Endothelial cell of umbilical vein (primary cell): ENCODE measurements around the gene PGBD2. TPM values are rescaled to one million over a fixed set of nuclear protein-coding genes. Genes with fewer than 3 reads are reported as not detected.
"Not testable (repeated sequence)": the region's sequence is repeated elsewhere in the genome, so short reads cannot be mapped to it uniquely, and the experiment has no call there.

Experiments used
- BruUV-seq: library from RNA; stranded (reverse); fragments of 400-500 nt; replicated peaks from 2 replicates; lab custom pipeline; 2021; lab: Mats Ljungman, UMichigan
- CTCF ChIA-PET: fragments of 300-600, 350-600 bp; sonication (Branson Sonifier 250); formaldehyde crosslinking; loops from one replicate; lab custom pipeline; 2021; ENCODE audit warnings: antibody characterized with exemption, inconsistent platforms; lab: Charles Lee
- POLR2A ChIA-PET: fragments of 300-600, 350-600 bp; sonication (Branson Sonifier 250); formaldehyde crosslinking; loops from one replicate; lab custom pipeline; 2021; ENCODE audit warnings: antibody characterized with exemption, inconsistent platforms; lab: Charles Lee
- DNase-seq: peaks from one replicate; pipeline ENCODE4 v3.0.0-alpha.2; 2011; ENCODE audit warnings: low read depth, low spot score
- FAIRE-seq: peaks from 2 replicates; lab custom pipeline; 2011; peaks lifted over from hg19 to GRCh38; lab: Jason Lieb, UNC
- H2AFZ ChIP-seq: 2 replicates; pipeline ENCODE4 v1.6.0; 2012; ENCODE audit warnings: low read depth, low read length, control low read depth, inconsistent platforms
- H3K27ac ChIP-seq: 2 replicates; pipeline ENCODE4 v1.5.1; 2011; ENCODE audit warnings: low read depth, mild to moderate bottlenecking, control low read depth, low read length, moderate library complexity; ENCODE audit not compliant: insufficient read depth
- H3K27me3 ChIP-seq, 2 experiments: 2 replicates each; pipeline versions ENCODE4 v1.6.0 to v1.6.1; 2011; ENCODE audit warnings: low read length in 2 of 2, mixed read lengths in 1 of 2; ENCODE audit not compliant: control insufficient read depth in 2 of 2, insufficient read depth in 2 of 2
- H3K36me3 ChIP-seq, 2 experiments: 2 replicates in 1 of 2; 3 replicates in 1 of 2; pipeline ENCODE4 v1.5.1; 2011; ENCODE audit warnings: low read length in 2 of 2, mild to moderate bottlenecking in 1 of 2, moderate library complexity in 1 of 2; ENCODE audit not compliant: control insufficient read depth in 2 of 2, insufficient read depth in 2 of 2; ENCODE audit errors: extremely low read depth in 1 of 2
- H3K4me1 ChIP-seq: 3 replicates; pipeline ENCODE4 v1.5.1; 2011; ENCODE audit warnings: mild to moderate bottlenecking, low read length; ENCODE audit not compliant: control insufficient read depth, insufficient read depth; ENCODE audit errors: extremely low read depth
- H3K4me2 ChIP-seq: 2 replicates; pipeline ENCODE4 v1.6.1; 2011; ENCODE audit warnings: low read length, control low read depth, mixed read lengths; ENCODE audit not compliant: insufficient read depth
- H3K4me3 ChIP-seq, 3 experiments: fragments of 200-600 bp in 1 of 3; sonication (generic), shearing (Covaris generic) in 1 of 3; replicated peaks in 1 of 3; 2 replicates each; pipeline ENCODE4 v1.5.1; 2011 to 2016; ENCODE audit warnings: control low read depth in 3 of 3, low read length in 3 of 3, mild to moderate bottlenecking in 2 of 3, inconsistent platforms in 1 of 3, low read depth in 1 of 3, moderate library complexity in 1 of 3; ENCODE audit not compliant: insufficient read depth in 1 of 3
- H3K79me2 ChIP-seq: 2 replicates; pipeline ENCODE4 v1.6.0; 2012; ENCODE audit warnings: low read length, inconsistent platforms; ENCODE audit not compliant: control insufficient read depth, insufficient read depth
- H3K9ac ChIP-seq: replicated peaks from 2 replicates; pipeline ENCODE3; 2011; ENCODE audit warnings: low read length, control low read depth; ENCODE audit not compliant: insufficient read depth; ENCODE audit errors: extremely low read depth
- H3K9me1 ChIP-seq: replicated peaks from 3 replicates; pipeline ENCODE4 v1.6.0; 2011; ENCODE audit warnings: mild to moderate bottlenecking, low read length; ENCODE audit not compliant: control insufficient read depth, insufficient read depth; ENCODE audit errors: extremely low read depth
- H3K9me3 ChIP-seq: replicated peaks from 2 replicates; pipeline ENCODE4 v1.5.1; 2012; ENCODE audit warnings: low read length, inconsistent platforms; ENCODE audit not compliant: control insufficient read depth, insufficient read depth
- H4K20me1 ChIP-seq: replicated peaks from 2 replicates; pipeline ENCODE3; 2011; ENCODE audit warnings: mild to moderate bottlenecking, low read length; ENCODE audit not compliant: control insufficient read depth, insufficient read depth; ENCODE audit errors: extremely low read depth
- EZH2 ChIP-seq: IDR thresholded peaks from 2 replicates; pipeline ENCODE4 v1.6.1; 2012; ENCODE audit warnings: borderline replicate concordance, low read depth, mild to moderate bottlenecking, moderate library complexity, low read length, inconsistent platforms; ENCODE audit not compliant: severe bottlenecking
- FOS ChIP-seq: IDR thresholded peaks from 2 replicates; pipeline ENCODE4 v1.6.1; 2011; ENCODE audit warnings: mild to moderate bottlenecking, low read length, moderate library complexity, borderline replicate concordance; ENCODE audit not compliant: insufficient read depth
- GATA2 ChIP-seq: IDR thresholded peaks from 2 replicates; pipeline ENCODE4 v1.7.0; 2011; ENCODE audit warnings: low read depth, mild to moderate bottlenecking, moderate library complexity, mixed read lengths, low read length; ENCODE audit not compliant: insufficient read length, insufficient read depth
- JUN ChIP-seq: IDR thresholded peaks from 2 replicates; pipeline ENCODE4 v1.6.1; 2011; ENCODE audit warnings: borderline replicate concordance, low read depth; ENCODE audit not compliant: insufficient read length, insufficient read depth
- MYC ChIP-seq: IDR thresholded peaks from one replicate; pipeline ENCODE4 v1.6.1; 2011; ENCODE audit warnings: mild to moderate bottlenecking, low read depth, low read length
- POLR2A ChIP-seq: IDR thresholded peaks from 2 replicates; pipeline ENCODE4 v1.6.1; 2012; ENCODE audit warnings: low read depth, mild to moderate bottlenecking, control low read depth, low read length
- POLR2AphosphoS5 ChIP-seq: IDR thresholded peaks from 2 replicates; pipeline ENCODE4 v1.6.1; 2012; ENCODE audit warnings: low read depth, mild to moderate bottlenecking, control low read depth, low read length, moderate library complexity; ENCODE audit not compliant: insufficient read depth
- dilution Hi-C: fragments of 300-500 bp; cut with MboI; formaldehyde crosslinking; loops from one replicate; pipeline ENCODE4 v1.15.0; 2019; ENCODE audit warnings: low sequenced_read_pairs; ENCODE audit not compliant: extremely low pct_ligation_motif_present
- intact Hi-C: fragments of 100-400 bp; cut with micrococcal nuclease; formaldehyde crosslinking; loops from one replicate; pipeline ENCODE4 v1.10.0; 2022
- polyA plus RNA-seq, 4 experiments: library from polyadenylated mRNA; depleted of rRNA in 3 of 4; stranded (reverse) in 3 of 4; unstranded in 1 of 4; fragments of >200 nt; gene quantifications; 2 replicates each; pipeline versions ENCODE4 v1.2.1 to v1.2.3, GENCODE V29; 2011 to 2012; ENCODE audit warnings: missing spikeins in 1 of 4
- total RNA-seq: library from RNA; stranded (reverse); gene quantifications from 2 replicates; pipeline ENCODE4 v1.2.3, GENCODE V29; 2021
- TF ChIP-seq, protein P1 (sequence below), 2 donors: IDR thresholded peaks; 1 replicate in 1 of 2; 2 replicates in 1 of 2; pipeline ENCODE4 v1.5.1; 2011; ENCODE audit warnings: low read length in 2 of 2, mild to moderate bottlenecking in 2 of 2, moderate library complexity in 2 of 2, control low read depth in 1 of 2, inconsistent platforms in 1 of 2, low read depth in 1 of 2; ENCODE audit not compliant: insufficient read depth in 1 of 2; ENCODE audit errors: extremely low read depth in 1 of 2
- TF ChIP-seq, protein P2 (sequence below): IDR thresholded peaks from 2 replicates; pipeline ENCODE4 v1.6.1; 2011; ENCODE audit not compliant: insufficient read depth, insufficient read length

PGBD2 gene
- total and polyA plus RNA-seq, 2 donors (not counting 3 experiments of a cell fraction or from before 2014, with no cell fraction given), result 5.2 to 6.1 TPM

DNA sequence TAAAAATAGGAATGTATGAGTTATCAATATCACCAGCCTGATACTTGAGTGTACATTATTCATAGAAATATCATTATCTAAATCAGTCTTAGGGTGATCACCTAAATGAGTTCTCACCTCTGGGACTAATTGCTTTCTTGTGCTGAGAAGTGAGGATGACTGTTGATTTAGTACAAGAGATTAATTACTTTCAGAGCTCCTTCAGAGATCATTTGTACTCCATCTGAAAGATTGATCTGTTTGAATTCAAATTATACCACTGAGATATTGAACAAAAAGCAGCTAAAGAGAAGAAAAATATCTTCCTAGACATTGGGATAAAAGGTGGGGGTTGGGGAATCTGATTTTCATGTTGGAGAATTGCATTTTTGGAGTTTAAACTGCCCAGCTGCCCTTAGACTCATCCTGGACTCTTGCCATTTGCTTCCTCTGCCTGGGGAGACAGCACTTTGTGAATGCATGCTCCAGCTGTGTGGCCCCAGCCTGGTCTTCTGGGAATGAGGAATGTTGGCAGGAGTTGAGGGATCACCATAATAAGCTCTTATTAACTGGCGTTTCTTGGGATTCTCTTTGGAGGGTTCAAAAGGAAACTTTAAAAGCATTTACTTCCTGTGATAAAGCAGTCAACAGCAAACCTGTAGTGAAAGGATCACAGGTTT is 19.7 kb upstream of the PGBD2 start:
- no peaks in the 10 kb centered on the region for H3K4me1 ChIP-seq
- H3K4me2 ChIP-seq, result no peak overlapping the region
- TF ChIP-seq, protein P1, sequence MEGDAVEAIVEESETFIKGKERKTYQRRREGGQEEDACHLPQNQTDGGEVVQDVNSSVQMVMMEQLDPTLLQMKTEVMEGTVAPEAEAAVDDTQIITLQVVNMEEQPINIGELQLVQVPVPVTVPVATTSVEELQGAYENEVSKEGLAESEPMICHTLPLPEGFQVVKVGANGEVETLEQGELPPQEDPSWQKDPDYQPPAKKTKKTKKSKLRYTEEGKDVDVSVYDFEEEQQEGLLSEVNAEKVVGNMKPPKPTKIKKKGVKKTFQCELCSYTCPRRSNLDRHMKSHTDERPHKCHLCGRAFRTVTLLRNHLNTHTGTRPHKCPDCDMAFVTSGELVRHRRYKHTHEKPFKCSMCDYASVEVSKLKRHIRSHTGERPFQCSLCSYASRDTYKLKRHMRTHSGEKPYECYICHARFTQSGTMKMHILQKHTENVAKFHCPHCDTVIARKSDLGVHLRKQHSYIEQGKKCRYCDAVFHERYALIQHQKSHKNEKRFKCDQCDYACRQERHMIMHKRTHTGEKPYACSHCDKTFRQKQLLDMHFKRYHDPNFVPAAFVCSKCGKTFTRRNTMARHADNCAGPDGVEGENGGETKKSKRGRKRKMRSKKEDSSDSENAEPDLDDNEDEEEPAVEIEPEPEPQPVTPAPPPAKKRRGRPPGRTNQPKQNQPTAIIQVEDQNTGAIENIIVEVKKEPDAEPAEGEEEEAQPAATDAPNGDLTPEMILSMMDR (IDR thresholded peaks at IDR 0.05; ENCODE audit: extremely low read depth in 1 of 2, insufficient read depth in 1 of 2, low read depth in 1 of 2, low read length in 2 of 2), result no peak
- TF ChIP-seq FOS (no peak), JUN (no peak), EZH2 (no peak), POLR2AphosphoS5 (no peak), MYC (no peak), GATA2 (no peak), POLR2A (no peak)
- TF ChIP-seq, protein P2, sequence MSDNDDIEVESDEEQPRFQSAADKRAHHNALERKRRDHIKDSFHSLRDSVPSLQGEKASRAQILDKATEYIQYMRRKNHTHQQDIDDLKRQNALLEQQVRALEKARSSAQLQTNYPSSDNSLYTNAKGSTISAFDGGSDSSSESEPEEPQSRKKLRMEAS, result no peak
- no TSS peak for BruUV-seq
- intact Hi-C loops (no loop called here), dilution Hi-C loops (no loop called here)
- H2AFZ ChIP-seq, result no peak overlapping the region
- H3K9me1 ChIP-seq, result no peaks in the 10 kb centered on the region
- no peaks in the 10 kb centered on the region for H3K36me3 ChIP-seq
- no peak overlapping the region for H3K4me3 ChIP-seq
- DNase-seq, result no peak
- H3K9me3 ChIP-seq, result no peaks in the 10 kb centered on the region
- no peak overlapping the region for H3K27ac ChIP-seq
- H3K9ac ChIP-seq, result no peak overlapping the region
- H4K20me1 ChIP-seq, result no peaks in the 10 kb centered on the region
- ChIA-PET CTCF (no interaction called here), POLR2A (no interaction called here)
- H3K79me2 ChIP-seq, result no peaks in the 10 kb centered on the region
- H3K27me3 ChIP-seq, result peaks cover 1 to 6% of the 10 kb centered on the region in 2 experiments
- FAIRE-seq, result no peak

DNA sequence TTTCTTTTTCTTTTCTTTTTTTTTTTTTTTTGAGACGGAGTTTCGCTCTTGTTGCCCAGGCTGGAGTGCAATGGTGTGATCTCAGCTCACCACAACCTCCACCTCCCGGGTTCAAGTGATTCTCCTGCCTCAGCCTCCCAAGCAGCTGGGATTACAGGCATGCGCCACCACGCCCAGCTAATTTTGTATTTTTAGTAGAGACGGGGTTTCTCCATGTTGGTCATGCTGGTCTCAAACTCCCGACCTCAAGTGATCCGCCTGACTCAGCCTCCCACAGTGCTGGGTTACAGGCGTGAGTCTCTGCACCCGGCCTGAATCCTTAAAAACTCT is 16.2 kb upstream of the PGBD2 start:
- intact Hi-C loops, DNase-seq, H3K4me2 ChIP-seq, H2AFZ ChIP-seq, dilution Hi-C loops, H3K9ac ChIP-seq, FAIRE-seq, BruUV-seq, H4K20me1 ChIP-seq, POLR2A ChIA-PET, H3K36me3 ChIP-seq, H3K4me3 ChIP-seq, H3K9me3 ChIP-seq, CTCF ChIA-PET, H3K27ac ChIP-seq, H3K27me3 ChIP-seq, H3K4me1 ChIP-seq, H3K79me2 ChIP-seq, H3K9me1 ChIP-seq: not testable (repeated sequence)
